ENCODE data around the gene AXL. TPM values are rescaled to one million over a fixed set of nuclear protein-coding genes. Genes with fewer than 3 reads are reported as not detected.
A peak's percentile ranks its signal among the peaks of the same experiment; 100 is the strongest.

AXL gene
- total RNA-seq, 2 experiments from 2014 or later = 0.17 to 0.31 TPM

DNA sequence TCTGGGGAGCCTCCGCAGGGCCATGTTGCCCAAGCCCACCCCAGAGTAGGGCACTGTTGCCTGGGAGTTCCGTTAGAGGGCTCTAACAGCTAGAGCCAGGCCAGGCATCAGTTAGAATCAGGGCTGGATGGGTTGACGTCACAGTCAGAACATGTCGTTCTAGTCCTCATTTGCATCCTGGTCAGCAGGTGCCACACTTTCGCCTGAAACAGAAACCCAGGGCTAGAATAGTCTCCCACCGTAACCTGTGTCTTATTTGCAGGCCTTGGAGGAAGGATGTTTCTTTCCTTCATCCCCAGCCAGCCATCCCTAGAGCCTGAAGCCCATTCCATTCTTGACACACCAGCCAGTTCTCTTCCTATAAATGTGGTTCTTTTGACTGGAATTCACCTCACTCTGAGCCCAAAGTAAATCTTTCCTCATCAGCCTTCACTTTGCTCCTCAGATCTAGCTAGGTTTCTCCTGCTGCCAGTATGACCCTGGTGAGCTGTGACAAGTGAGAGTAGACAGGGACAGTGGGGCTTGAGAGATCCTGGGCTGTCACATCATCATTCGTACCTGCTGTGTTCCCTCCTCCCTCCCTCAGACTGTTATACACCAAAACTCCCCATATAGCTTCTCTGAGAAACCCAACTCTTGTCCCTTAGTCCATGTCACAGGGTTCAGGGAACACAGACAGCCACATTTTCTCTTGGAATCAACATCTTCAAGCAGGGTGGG, 78.8 kb downstream of the AXL start:
- CTCF ChIA-PET = interaction anchor here (0.7 to 4.7 kb wide), 4 partner anchors 10 to 154 kb away, joined by 3 to 23 read pairs (median 8); partner anchors contain the start of gene HNRNPUL1
- H3K4me3 Mint-ChIP-seq = no peak overlapping the region
- intact Hi-C loops (cut with micrococcal nuclease) = no loop called here
- POLR2A ChIA-PET = interaction anchor here (0.6 to 2.0 kb wide), 8 partner anchors 10 to 126 kb away, joined by 3 to 11 read pairs (median 4); partner anchors contain the start of genes CCDC97 and HNRNPUL1
- H3K27me3 Mint-ChIP-seq = no peaks in the 10 kb centered on the region
- H3K9me3 Mint-ChIP-seq = no peaks in the 10 kb centered on the region
- peak; percentile 49 for DNase-seq
- H3K36me3 Mint-ChIP-seq = peaks cover 88% of the 10 kb centered on the region
- H3K27ac Mint-ChIP-seq = peak overlapping the region; percentile 85
- peaks cover 88% of the 10 kb centered on the region for H3K4me1 Mint-ChIP-seq (ENCODE audit: low read depth)

DNA sequence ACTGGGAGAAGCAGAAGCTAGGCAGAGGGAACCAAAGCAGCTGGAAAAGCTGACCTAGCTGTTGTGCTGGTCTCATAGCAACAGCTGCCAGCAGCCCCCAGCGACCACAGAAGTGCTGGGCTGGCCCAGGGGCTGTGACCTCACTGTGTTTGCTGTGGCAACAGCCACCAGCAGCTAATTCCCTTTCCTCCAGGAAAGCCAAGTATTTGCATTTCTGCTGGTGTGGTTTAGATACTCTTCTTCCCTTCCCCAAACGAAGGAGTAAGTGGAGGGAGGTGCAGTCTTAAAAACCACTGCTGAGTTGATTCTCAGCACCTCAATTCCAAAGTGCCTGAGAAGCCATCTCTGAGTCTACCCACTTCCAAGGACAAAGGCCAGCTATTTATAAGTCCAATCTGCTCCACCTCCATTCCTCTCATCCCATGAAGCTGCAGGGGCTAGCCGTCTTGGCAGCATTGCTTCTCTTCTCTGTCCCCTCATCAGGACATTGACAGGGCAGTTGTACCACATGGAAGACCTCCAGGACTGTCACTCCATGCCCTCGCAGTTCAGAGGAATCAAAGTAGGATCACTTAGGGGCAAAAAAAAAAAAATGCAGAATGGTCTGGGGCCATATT, 79.4 kb downstream of the AXL start:
- intact Hi-C loops (cut with micrococcal nuclease) = no loop called here
- peak; percentile 48 for DNase-seq
- no peaks in the 10 kb centered on the region for H3K27me3 Mint-ChIP-seq
- no peak overlapping the region for H3K4me3 Mint-ChIP-seq
- peaks cover 94% of the 10 kb centered on the region for H3K4me1 Mint-ChIP-seq (ENCODE audit: low read depth)
- POLR2A ChIA-PET = interaction anchor here (0.6 to 2.0 kb wide), 8 partner anchors 10 to 125 kb away, joined by 3 to 11 read pairs (median 4); partner anchors contain the start of genes CCDC97 and HNRNPUL1
- peaks cover 88% of the 10 kb centered on the region for H3K36me3 Mint-ChIP-seq
- no peaks in the 10 kb centered on the region for H3K9me3 Mint-ChIP-seq
- CTCF ChIA-PET = interaction anchor here (1.0 to 4.7 kb wide), 3 partner anchors 10 to 96 kb away, joined by 3 to 23 read pairs (median 12); partner anchors contain the start of gene HNRNPUL1
- peak overlapping the region; percentile 85 for H3K27ac Mint-ChIP-seq

DNA sequence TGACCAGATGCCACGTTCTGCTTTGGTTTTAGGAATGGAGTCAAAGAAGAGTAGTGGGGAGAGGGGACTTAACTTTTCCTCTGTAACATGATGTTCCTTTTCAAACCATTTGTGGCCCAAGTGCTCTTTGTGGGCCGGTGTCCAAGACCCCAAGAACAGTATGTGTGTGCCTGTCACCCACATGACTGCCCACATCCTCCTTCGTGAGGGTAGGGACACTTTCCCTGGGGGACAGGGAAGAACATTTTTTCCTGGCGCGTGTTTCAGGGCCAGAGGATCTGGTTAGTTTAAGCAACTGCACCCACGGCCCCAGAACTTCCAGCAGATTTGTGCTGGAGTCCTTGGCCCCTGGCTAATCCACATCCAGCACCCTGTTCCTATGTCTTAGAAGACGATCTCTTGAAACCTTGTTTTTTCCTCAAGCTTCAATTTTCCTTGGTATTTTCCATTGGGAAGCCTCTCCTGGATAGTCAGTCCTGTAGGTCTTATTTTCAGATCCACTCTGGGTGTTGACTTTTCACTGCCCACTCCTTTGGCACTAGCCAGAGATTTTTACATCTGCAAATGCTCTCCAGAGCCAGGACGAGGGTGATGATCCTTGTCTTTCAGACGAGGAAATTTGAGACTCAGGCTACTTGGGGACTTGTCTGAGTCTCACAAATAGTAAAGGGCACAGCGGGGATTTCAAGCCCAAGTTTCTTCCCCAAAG, 80.2 kb downstream of the AXL start:
- no peak for DNase-seq
- peaks cover 99% of the 10 kb centered on the region for H3K4me1 Mint-ChIP-seq (ENCODE audit: low read depth)
- H3K27ac Mint-ChIP-seq = peak overlapping the region; percentile 85
- no peak overlapping the region for H3K4me3 Mint-ChIP-seq
- intact Hi-C loops (cut with micrococcal nuclease) = no loop called here
- POLR2A ChIA-PET = interaction anchor here (1.4 to 2.0 kb wide), 3 partner anchors 9 to 35 kb away, joined by 5 to 11 read pairs (median 10); partner anchors contain the start of gene HNRNPUL1
- CTCF ChIA-PET = interaction anchor here (1.0 to 4.7 kb wide), 4 partner anchors 9 to 96 kb away, joined by 3 to 23 read pairs (median 8); partner anchors contain the start of gene HNRNPUL1
- peaks cover 88% of the 10 kb centered on the region for H3K36me3 Mint-ChIP-seq
- no peaks in the 10 kb centered on the region for H3K9me3 Mint-ChIP-seq
- no peaks in the 10 kb centered on the region for H3K27me3 Mint-ChIP-seq

DNA sequence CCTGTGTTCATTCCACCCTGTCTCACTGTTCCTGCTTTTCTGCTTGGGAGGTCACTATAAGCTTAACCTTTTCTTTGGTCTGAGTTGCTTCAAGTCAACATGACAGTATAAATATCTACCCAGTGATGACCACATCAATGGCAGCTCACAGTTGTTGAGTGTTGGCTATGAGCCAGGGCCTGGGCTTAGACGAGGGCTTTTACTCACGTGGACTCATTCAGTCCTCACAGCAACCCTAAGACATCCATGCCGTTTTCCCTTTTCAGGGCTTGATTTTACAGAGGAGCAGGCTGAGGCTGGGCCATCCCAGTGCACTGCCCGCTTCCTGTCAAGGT, 80.7 kb downstream of the AXL start:
- intact Hi-C loops (cut with micrococcal nuclease) = no loop called here
- Mint-ChIP-seq H3K4me1 (ENCODE audit: low read depth) (peaks cover 99% of the 10 kb centered on the region), H3K36me3 (peaks cover 88% of the 10 kb centered on the region), H3K27ac (peak overlapping the region; percentile 85), H3K4me3 (no peak overlapping the region), H3K27me3 (no peaks in the 10 kb centered on the region), H3K9me3 (no peaks in the 10 kb centered on the region)
- ChIA-PET CTCF (interaction anchor here (1.0 to 4.7 kb wide), 3 partner anchors 8 to 53 kb away, joined by 3 to 23 read pairs (median 12); partner anchors contain the start of gene HNRNPUL1), POLR2A (no interaction called here)
- DNase-seq = peak; percentile 58

DNA sequence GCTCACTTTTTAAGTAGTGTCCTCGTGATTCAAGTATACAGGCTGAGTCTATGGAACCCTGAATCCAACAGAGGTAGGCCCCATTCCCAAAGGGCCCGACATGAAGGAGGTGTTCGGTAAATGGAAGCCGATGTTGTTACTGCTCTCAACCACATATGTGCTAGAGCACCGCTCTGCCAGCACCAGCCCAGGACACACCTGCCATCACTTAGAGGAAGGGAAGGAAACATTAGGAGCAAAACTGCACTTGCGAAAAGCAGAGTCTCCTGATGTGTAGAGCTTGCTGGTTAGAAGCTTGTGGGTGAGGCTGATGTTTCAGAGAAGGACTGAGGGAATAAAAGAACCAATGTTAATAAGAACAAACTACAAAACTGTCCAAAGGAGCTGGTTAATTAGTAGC, 81.5 kb downstream of the AXL start:
- H3K4me1 Mint-ChIP-seq (ENCODE audit: low read depth) = peaks cover 99% of the 10 kb centered on the region
- no peaks in the 10 kb centered on the region for H3K27me3 Mint-ChIP-seq
- CTCF ChIA-PET = interaction anchor here (1.0 to 4.7 kb wide), 5 partner anchors 34 to 139 kb away, joined by 3 to 23 read pairs (median 4); partner anchors contain the start of genes DMAC2 and HNRNPUL1
- H3K27ac Mint-ChIP-seq = peak overlapping the region; percentile 47
- intact Hi-C loops (cut with micrococcal nuclease) = no loop called here
- H3K4me3 Mint-ChIP-seq = no peak overlapping the region
- POLR2A ChIA-PET = interaction anchor here (10.3 kb wide), 1 partner anchor 36 kb away, joined by 97 read pairs; the partner anchor contains the start of gene HNRNPUL1
- peaks cover 88% of the 10 kb centered on the region for H3K36me3 Mint-ChIP-seq
- no peaks in the 10 kb centered on the region for H3K9me3 Mint-ChIP-seq
- DNase-seq = no peak

DNA sequence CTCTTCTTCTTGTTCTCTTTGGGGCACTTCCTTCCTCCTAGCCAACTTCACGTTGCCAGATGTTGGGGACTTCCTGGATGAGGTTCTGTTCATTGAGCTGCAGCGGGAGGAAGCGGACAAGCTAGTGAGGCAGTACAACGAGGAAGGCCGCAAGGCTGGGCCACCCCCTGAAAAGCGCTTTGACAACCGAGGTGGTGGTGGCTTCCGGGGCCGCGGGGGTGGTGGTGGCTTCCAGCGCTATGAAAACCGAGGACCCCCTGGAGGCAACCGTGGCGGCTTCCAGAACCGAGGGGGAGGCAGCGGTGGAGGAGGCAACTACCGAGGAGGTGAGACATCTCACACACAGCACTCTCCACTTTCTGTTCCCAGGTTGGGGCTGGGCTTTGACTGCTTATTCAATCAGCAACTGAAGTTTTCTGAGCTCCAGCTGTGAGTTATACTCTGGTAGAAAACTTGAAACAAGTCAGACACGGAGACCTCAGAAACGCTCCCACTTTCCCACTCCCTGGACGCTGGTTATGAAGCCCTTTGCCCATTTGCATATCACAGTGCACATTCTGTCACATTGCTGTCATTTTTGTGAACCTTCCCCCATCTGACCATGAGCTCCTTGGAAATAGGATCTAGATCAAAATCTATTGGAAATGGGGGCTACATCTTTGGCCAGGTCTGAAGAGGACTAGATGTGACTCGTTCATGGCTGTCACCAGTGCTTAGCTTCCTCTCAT, 83.8 kb downstream of the AXL start:
- no peaks in the 10 kb centered on the region for H3K9me3 Mint-ChIP-seq
- no peaks in the 10 kb centered on the region for H3K27me3 Mint-ChIP-seq
- ChIA-PET POLR2A (interaction anchor here (0.9 to 10.3 kb wide), 5 partner anchors 10 to 48 kb away, joined by 3 to 97 read pairs (median 4); partner anchors contain the start of gene HNRNPUL1), CTCF (interaction anchor here (0.7 to 8.4 kb wide), 7 partner anchors 13 to 810 kb away, joined by 3 to 86 read pairs (median 4); partner anchors contain the start of gene HNRNPUL1)
- peak overlapping the region; percentile 96 for H3K27ac Mint-ChIP-seq
- H3K36me3 Mint-ChIP-seq = peaks cover 81% of the 10 kb centered on the region
- H3K4me1 Mint-ChIP-seq (ENCODE audit: low read depth) = peaks cover 99% of the 10 kb centered on the region
- peak; percentile 91 for DNase-seq
- peak overlapping the region; percentile 69 for H3K4me3 Mint-ChIP-seq
- intact Hi-C loops (cut with micrococcal nuclease) = loop anchor here (1.0 kb wide), 2 partner anchors 8 to 39 kb away; partner anchors contain the start of gene CCDC97

DNA sequence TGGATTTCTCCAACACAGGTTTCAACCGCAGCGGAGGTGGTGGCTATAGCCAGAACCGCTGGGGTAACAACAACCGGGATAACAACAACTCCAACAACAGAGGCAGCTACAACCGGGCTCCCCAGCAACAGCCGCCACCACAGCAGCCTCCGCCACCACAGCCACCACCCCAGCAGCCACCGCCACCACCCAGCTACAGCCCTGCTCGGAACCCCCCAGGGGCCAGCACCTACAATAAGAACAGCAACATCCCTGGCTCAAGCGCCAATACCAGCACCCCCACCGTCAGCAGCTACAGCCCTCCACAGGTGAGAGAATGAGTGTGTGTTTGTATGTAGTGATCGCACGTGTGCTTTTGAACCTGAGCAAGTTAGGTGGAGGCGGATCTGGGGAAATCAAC, 84.9 kb downstream of the AXL start:
- DNase-seq = peak; percentile 42
- Mint-ChIP-seq H3K4me3 (no peak overlapping the region), H3K27ac (peak overlapping the region; percentile 96), H3K36me3 (peaks cover 75% of the 10 kb centered on the region), H3K9me3 (no peaks in the 10 kb centered on the region), H3K27me3 (no peaks in the 10 kb centered on the region), H3K4me1 (ENCODE audit: low read depth) (peaks cover 99% of the 10 kb centered on the region)
- ChIA-PET CTCF (interaction anchor here (1.2 to 8.4 kb wide), 4 partner anchors 11 to 100 kb away, joined by 3 to 86 read pairs (median 13); partner anchors contain the start of gene HNRNPUL1), POLR2A (interaction anchor here (0.9 to 10.3 kb wide), 3 partner anchors 38 to 47 kb away, joined by 3 to 97 read pairs (median 5); partner anchors contain the start of gene HNRNPUL1)
- intact Hi-C loops (cut with micrococcal nuclease) = no loop called here

DNA sequence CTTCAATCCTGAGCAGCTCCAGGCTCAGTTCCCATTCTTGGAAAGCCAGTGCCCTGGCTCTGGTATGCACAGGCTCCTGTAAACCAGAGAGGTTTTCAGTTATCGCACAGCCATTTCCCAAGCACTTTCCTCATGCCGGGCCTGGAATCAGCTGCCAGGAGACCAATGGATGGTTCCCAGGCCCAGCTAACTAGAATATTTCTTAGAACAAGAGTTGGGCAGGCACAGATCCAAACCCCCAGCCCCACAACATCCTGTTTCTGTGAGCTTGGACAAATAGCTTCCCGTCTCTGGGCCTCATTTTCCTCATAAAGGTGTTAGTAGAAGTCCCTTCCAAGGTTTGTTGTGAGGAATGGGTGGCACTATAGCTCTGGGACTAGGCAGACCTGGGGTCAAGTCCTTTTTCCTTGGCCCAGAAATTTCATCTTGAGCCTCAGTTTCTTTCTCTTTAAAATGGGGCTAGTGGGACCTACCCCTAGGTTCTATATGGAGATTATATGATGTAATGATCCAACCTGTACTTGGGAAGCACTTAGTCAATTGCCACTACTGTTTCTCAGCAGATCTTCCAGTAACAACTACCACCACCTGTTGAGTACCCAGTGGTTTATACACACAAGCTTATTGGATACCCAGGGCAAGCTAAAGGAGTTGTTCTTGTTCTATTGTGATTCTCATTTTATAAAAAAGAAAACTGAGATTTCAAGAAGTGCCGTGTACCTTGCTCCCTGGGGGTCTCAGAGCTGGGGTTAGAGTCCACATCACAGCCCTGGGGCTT, 85.9 kb downstream of the AXL start:
- H3K9me3 Mint-ChIP-seq = no peaks in the 10 kb centered on the region
- no peak for DNase-seq
- ChIA-PET POLR2A (interaction anchor here (1.5 to 10.3 kb wide), 2 partner anchors 41 to 48 kb away, joined by 4 to 97 read pairs; partner anchors contain the start of gene HNRNPUL1), CTCF (interaction anchor here (1.4 to 8.4 kb wide), 3 partner anchors 12 to 101 kb away, joined by 3 to 86 read pairs (median 83); partner anchors contain the start of gene HNRNPUL1)
- H3K27ac Mint-ChIP-seq = peak overlapping the region; percentile 96
- peaks cover 65% of the 10 kb centered on the region for H3K36me3 Mint-ChIP-seq
- H3K4me1 Mint-ChIP-seq (ENCODE audit: low read depth) = peaks cover 92% of the 10 kb centered on the region
- H3K27me3 Mint-ChIP-seq = no peaks in the 10 kb centered on the region
- intact Hi-C loops (cut with micrococcal nuclease) = loop anchor here (5.0 kb wide), 2 partner anchors 242 to 333 kb away; no protein-coding TSS in a partner anchor
- H3K4me3 Mint-ChIP-seq = no peak overlapping the region

DNA sequence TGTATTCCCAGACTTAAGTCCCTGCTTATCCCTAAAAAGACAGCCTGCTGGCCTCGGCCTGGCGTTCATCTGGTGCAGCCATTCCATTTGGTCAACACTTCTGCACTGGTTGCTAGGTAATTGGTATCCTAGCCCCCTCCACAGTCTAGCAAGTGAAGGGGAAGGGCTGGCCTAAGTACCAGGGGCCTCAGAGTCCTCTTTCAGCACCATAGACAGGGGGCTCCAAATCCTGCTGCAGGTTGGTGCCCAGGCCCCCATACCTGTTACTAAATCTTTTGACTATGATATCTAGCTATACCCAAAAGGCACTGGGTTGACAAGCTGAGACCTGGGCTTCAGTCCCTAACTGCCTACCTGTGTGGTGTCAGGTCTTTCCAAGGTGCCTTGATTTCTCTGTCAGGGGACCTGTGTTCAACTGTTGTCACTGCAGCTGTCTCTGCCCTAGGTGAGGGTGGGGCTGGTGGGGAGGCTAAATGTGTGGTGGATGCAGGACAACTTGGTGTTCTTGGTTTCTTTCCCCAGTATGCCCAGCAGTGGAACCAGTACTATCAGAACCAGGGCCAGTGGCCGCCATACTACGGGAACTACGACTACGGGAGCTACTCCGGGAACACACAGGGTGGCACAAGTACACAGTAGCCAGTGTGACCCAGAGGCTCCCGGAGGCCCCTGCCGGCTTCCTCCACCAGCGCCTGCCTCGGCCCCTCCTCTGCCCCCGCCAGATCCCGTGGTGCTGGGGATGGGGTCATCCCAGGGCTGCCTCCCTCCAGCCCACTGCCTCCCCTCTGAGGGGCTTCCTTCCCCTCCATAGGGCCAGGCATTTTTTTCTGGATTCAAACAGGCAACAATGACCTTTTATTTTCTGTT, 87.1 kb downstream of the AXL start:
- intact Hi-C loops (cut with micrococcal nuclease) = loop anchor here (5.0 kb wide), 2 partner anchors 241 to 334 kb away; no protein-coding TSS in a partner anchor
- no peaks in the 10 kb centered on the region for H3K9me3 Mint-ChIP-seq
- peak overlapping the region; percentile 96 for H3K27ac Mint-ChIP-seq
- H3K4me3 Mint-ChIP-seq = peak overlapping the region; percentile 14
- ChIA-PET CTCF (interaction anchor here (6.1 to 8.4 kb wide), 2 partner anchors 42 to 102 kb away, joined by 83 to 86 read pairs; partner anchors contain the start of gene HNRNPUL1), POLR2A (interaction anchor here (1.5 to 10.3 kb wide), 3 partner anchors 21 to 46 kb away, joined by 4 to 97 read pairs (median 6); partner anchors contain the start of gene HNRNPUL1)
- no peak for DNase-seq
- peaks cover 56% of the 10 kb centered on the region for H3K36me3 Mint-ChIP-seq
- no peaks in the 10 kb centered on the region for H3K27me3 Mint-ChIP-seq
- H3K4me1 Mint-ChIP-seq (ENCODE audit: low read depth) = peaks cover 87% of the 10 kb centered on the region
